Osteoblast (primary cell): ENCODE results near the gene IRS2. TPM values are rescaled to one million over a fixed set of nuclear protein-coding genes. Genes with fewer than 3 reads are reported as not detected.

Experiments used
- DNase-seq: peaks from one replicate; pipeline ENCODE4 v3.0.0; 2011; ENCODE audit warnings: low spot score, mixed read lengths; ENCODE audit not compliant: insufficient read length; ENCODE audit errors: missing footprints
- H2AFZ ChIP-seq: 2 replicates; pipeline ENCODE4 v1.6.0; 2011; ENCODE audit warnings: mild to moderate bottlenecking, low read length
- H3K27ac ChIP-seq: 2 replicates; pipeline ENCODE4 v1.5.1; 2011; ENCODE audit warnings: mild to moderate bottlenecking, low read depth, low read length, moderate library complexity
- H3K27me3 ChIP-seq: 2 replicates; pipeline ENCODE4 v1.6.0; 2012; ENCODE audit warnings: mild to moderate bottlenecking, control low read depth, inconsistent platforms, low read length, moderate library complexity; ENCODE audit not compliant: insufficient read depth
- H3K36me3 ChIP-seq: 2 replicates; pipeline ENCODE4 v1.5.1; 2011; ENCODE audit warnings: mild to moderate bottlenecking, low read length, control low read depth, moderate library complexity; ENCODE audit not compliant: insufficient read depth
- H3K4me1 ChIP-seq: 2 replicates; pipeline ENCODE4 v1.5.1; 2011; ENCODE audit warnings: mild to moderate bottlenecking, low read length, control low read depth, moderate library complexity; ENCODE audit not compliant: insufficient read depth
- H3K4me2 ChIP-seq: 2 replicates; pipeline ENCODE4 v1.6.0; 2011; ENCODE audit warnings: mild to moderate bottlenecking, low read length; ENCODE audit not compliant: insufficient read depth
- H3K4me3 ChIP-seq: fragments of 200-600 bp; sonication (generic); 3 replicates; pipeline ENCODE4 v1.5.1; 2012; ENCODE audit warnings: mild to moderate bottlenecking, low read length, inconsistent platforms; ENCODE audit not compliant: insufficient read depth
- H3K79me2 ChIP-seq: 2 replicates; pipeline ENCODE4 v1.6.0; 2012; ENCODE audit warnings: mild to moderate bottlenecking, low read length, control low read depth, inconsistent platforms; ENCODE audit not compliant: insufficient read depth
- H3K9me3 ChIP-seq: 2 replicates; pipeline ENCODE4 v1.5.1; 2011; ENCODE audit warnings: low read depth, low read length, control low read depth
- H4K20me1 ChIP-seq: 2 replicates; pipeline ENCODE4 v1.6.0; 2012; ENCODE audit warnings: mild to moderate bottlenecking, low read length, control low read depth; ENCODE audit not compliant: insufficient read depth
- CTCF ChIP-seq: IDR thresholded peaks from 2 replicates; pipeline ENCODE4 v1.5.1; 2011; ENCODE audit warnings: mild to moderate bottlenecking, low read depth, low read length, moderate library complexity; ENCODE audit errors: extremely low read depth
- total RNA-seq: library from RNA; depleted of rRNA; stranded (reverse); fragments of >200 nt; gene quantifications from 2 replicates; pipeline ENCODE4 v1.2.3, GENCODE V29; 2012

Gene IRS2
- total RNA-seq, 1 donor = 8.3 TPM

- no peaks in the 10 kb centered on the region for H3K79me2 ChIP-seq
- no peaks in the 10 kb centered on the region for H3K9me3 ChIP-seq
- peaks cover 3% of the 10 kb centered on the region for H3K4me1 ChIP-seq
- DNase-seq = no peak
- H4K20me1 ChIP-seq = no peaks in the 10 kb centered on the region
- TF ChIP-seq CTCF = no peak
- no peaks in the 10 kb centered on the region for H3K36me3 ChIP-seq
- no peak overlapping the region for H3K27ac ChIP-seq
- no peak overlapping the region for H2AFZ ChIP-seq
- H3K4me2 ChIP-seq = no peak overlapping the region
- no peak overlapping the region for H3K4me3 ChIP-seq
- peaks cover 8% of the 10 kb centered on the region for H3K27me3 ChIP-seq
Measured at GRCh38 chr13:109816808-109817203, 30.4 kb upstream of the IRS2 start.

- Histone ChIP-seq H3K27ac (no peak overlapping the region), H3K79me2 (no peaks in the 10 kb centered on the region), H4K20me1 (no peaks in the 10 kb centered on the region), H3K4me2 (no peak overlapping the region), H3K4me3 (no peak overlapping the region), H3K9me3 (no peaks in the 10 kb centered on the region), H2AFZ (no peak overlapping the region), H3K27me3 (peaks cover 8% of the 10 kb centered on the region), H3K36me3 (no peaks in the 10 kb centered on the region), H3K4me1 (peaks cover 3% of the 10 kb centered on the region)
- TF ChIP-seq CTCF = no peak
- DNase-seq = no peak
Measured at GRCh38 chr13:109816112-109816807, 29.9 kb upstream of the IRS2 start.

GRCh38 chr13:109815651-109816050 lies 29.3 kb upstream of the IRS2 start:
- no peak for DNase-seq
- Histone ChIP-seq H3K9me3 (no peaks in the 10 kb centered on the region), H3K4me2 (no peak overlapping the region), H3K36me3 (no peaks in the 10 kb centered on the region), H3K4me3 (no peak overlapping the region), H4K20me1 (no peaks in the 10 kb centered on the region), H3K79me2 (no peaks in the 10 kb centered on the region), H3K27ac (no peak overlapping the region), H2AFZ (no peak overlapping the region), H3K4me1 (peaks cover 3% of the 10 kb centered on the region), H3K27me3 (peaks cover 8% of the 10 kb centered on the region)
- no peak for TF ChIP-seq CTCF

GRCh38 chr13:109813663-109814062 lies 27.3 kb upstream of the IRS2 start:
- Histone ChIP-seq H3K4me1 (peaks cover 3% of the 10 kb centered on the region), H2AFZ (no peak overlapping the region), H3K4me2 (no peak overlapping the region), H3K79me2 (no peaks in the 10 kb centered on the region), H3K27me3 (peaks cover 8% of the 10 kb centered on the region), H3K27ac (no peak overlapping the region), H3K36me3 (no peaks in the 10 kb centered on the region), H3K9me3 (no peaks in the 10 kb centered on the region), H4K20me1 (no peaks in the 10 kb centered on the region), H3K4me3 (no peak overlapping the region)
- no peak for DNase-seq
- no peak for TF ChIP-seq CTCF
